Stimulated activated CD4-positive, alpha-beta T cell treated with anti-CD3 and anti-CD28 coated beads, TNF-alpha, amount 100 ng/mL, for 4 hours (primary cell): ENCODE results near the gene DMRT2.

Source experiments
- DNase-seq, 3 experiments: peaks; one replicate each; pipeline ENCODE4 v3.0.0-alpha.2; 2020; ENCODE audit warnings: low read depth in 3 of 3

The DMRT2 gene

DNA sequence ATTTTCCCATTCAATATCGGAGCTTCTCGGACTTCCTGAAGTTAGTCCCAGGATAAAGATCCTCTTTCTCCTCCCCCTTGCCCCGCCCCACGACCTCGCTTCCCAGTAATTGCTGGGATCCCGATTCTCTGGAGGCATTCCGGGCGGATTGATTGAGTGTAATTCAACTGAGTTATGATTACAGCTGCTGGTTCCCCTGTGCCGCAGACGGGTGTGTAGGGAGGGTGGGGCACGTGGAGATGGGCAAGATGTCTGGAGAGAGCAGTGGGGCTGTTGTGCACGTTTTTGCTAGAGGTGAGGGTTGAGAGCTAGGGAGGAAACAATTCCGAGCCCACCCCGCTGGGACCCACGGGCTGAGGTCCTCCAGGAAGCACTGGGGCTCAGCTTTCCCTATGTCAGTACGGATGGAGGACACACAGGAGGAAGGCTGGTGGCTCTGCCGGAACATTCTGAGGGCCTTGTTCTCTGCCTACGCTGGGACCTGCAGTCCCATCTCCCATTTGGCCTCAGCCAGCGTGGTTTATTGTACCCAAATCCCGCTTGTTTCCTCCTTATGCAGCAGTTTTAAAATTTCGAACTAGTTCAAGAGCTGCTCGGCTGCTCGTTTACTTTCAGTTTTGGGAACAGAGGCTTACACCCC, 2.4 kb upstream of the DMRT2 start:
- no peak for DNase-seq

DNA sequence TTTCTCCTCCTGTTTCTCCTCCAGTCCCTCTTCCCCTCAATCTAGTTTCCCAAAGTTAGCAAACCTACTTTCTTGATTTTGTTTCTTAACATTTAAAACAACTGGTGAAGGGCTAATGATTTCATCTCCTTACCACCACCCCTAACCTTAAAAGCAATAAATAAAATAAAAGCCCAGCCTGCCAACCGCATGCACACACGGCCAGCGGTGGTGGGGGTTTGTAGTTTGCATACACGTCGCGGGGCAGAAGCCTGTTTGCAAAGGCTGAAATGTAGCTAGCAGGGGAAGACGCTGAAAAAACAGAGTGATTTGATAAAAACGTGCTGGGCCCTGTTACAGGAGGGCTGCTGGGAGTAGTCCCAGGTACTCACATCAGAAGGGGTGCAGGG, 1.9 kb upstream of the DMRT2 start:
- no peak for DNase-seq

DNA sequence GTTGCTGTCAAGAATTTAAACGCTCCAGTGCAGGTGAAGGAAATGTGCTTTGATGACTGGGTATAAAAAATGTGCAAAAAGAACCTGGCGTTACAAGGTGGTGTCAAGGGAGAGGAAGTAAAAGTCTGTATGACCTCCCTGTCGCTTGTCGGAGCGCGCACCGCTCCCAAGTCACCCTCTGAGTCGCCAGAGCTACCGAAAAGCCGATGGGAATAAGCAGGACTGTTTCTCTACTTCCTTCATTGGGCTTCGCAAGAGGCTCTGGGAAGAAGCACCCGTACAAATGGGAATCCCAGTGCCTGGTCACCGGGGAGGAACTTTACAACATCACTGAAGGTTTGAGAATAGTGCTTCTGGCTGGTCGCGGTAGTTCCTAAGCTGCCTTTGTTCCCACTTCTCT, 1.3 kb upstream of the DMRT2 start:
- no peak for DNase-seq

DNA sequence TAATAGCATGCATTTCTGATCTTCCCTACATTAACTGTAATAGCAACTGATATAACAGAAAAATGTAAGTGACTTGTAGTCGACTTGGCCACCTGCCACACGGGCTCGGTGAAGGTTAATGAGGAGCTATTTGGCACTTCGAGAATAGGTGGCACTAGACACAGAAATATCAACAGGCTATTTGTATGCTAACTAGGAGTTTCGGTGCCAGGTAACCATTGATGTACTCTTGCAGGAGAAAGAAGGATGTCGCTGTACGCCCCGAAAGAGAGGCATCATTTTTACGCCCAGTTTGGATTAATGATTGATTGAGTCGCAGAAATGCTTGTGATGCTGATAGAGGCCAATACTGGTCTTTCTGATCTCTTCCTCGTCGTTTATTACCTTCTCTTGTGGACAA, 516 bp upstream of the DMRT2 start:
- DNase-seq, result no peak

DNA sequence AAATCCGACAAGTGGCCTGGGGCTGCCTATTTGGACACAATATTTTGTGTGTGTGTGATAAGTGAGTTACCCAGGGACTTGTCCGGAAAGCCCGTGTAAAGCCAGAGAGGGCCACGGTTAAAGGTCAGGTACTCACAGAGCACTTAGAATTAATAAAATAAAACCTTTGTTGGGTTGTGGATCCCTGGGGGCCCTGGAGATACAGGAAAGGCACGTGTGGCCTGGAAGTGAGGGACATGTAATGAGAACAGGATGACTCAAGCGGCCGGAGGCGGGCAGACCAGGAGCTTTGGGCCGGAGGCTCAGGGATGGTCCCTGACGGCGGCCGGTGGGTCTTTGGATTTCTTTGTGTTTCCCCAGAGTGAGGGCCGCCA, 1.0 kb downstream of the DMRT2 start:
- no peak for DNase-seq

DNA sequence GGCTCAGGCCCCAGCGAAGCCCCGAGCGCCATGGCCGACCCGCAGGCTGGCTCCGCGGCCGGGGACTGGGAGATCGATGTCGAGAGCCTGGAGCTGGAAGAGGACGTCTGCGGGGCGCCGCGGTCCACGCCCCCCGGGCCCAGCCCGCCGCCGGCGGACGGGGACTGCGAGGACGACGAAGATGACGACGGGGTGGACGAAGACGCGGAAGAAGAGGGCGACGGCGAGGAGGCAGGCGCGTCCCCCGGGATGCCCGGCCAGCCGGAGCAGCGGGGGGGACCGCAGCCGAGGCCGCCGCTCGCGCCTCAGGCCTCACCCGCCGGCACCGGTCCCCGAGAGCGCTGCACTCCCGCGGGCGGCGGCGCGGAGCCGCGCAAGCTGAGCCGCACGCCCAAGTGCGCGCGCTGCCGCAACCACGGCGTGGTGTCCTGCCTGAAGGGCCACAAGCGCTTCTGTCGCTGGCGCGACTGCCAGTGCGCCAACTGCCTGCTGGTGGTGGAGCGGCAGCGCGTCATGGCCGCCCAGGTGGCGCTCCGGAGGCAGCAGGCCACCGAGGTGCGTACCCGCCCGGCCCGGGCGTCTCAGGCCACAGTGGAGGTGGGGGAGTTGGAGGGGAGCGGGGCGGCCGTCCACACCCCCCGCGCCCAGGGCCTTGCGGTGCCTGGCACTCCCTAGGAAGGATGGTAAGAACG, 1.6 kb downstream of the DMRT2 start:
- no peak for DNase-seq

DNA sequence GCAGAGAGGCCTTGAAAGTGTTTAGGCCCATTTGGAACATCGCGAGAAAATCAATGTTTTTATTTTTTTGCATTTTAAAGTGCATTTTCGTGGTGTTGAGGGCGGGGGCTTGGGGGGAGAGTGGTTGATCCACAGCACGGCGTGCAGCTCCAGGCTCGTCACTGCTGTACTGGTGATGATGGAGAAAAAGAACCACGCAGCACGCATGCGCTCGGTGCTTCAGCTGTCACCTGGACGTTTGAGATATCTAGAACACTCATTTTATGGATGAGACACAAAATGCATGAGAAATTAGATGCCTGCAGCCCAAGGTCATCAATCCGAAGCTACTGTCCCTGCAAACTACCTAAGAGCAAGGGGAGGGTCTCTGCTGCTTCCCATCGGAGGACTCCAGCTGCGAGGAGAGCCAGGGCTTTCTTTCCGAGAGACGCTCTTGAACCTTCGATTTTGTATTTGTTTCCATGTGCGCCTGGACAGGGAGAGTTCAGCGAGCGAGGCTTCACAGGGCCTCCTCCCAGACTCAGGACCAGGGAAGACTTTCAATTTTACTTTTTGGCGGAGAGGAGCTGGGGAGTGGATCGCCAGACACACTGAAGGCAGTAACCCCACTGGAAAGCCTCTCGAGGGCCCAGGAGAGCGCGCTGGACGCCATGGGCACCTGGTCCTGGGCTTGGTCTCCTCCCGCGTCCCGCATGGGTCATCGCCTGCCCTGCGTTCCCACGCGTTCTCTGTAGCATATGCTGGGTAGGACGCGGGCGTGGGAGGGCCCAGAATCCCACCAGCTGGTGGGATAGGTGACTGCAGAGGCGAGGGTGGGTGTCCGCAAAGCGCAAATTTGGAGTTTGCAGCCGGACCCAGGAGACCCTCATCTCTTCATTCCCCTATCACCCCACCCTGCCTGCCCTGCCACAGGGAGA, 2.5 kb downstream of the DMRT2 start:
- no peak for DNase-seq

DNA sequence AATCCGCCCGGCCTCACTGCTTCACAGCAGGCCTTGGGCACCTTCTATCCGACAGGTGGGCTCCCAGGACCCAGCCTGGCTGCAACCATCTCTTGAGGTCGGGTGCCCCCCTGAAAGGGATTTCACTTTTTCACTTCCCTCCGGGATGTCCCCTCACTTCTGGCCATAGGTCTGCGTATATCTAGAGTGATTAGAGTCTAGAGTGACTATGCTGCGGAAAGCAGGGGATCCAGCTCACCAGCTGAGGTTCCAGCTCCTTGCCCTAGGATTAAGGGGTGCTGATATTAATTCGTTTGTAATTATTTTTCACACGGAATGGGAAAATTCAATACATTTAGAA, 3.1 kb downstream of the DMRT2 start:
- no peak for DNase-seq

DNA sequence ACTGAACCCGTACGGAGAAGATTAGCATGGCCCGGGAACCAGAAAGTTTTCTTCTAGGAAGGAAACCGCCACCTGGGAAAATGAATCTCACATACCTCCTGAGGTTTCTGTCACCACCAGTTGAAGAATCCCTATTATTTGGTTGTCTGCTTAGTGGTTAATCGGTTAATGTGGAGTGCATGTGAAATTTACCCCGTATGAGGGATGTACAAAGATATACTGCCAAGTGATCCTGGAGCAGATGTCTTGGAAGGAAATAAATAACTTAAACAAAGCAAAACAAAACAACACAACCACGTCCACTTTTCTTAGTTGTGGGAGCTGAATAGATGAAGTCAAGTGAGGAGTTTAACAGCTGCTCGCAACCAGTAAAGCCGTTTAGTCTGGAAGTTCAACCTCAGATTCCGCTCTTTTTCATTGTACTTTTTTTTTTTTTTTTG, 3.8 kb downstream of the DMRT2 start:
- DNase-seq, result no peak

DNA sequence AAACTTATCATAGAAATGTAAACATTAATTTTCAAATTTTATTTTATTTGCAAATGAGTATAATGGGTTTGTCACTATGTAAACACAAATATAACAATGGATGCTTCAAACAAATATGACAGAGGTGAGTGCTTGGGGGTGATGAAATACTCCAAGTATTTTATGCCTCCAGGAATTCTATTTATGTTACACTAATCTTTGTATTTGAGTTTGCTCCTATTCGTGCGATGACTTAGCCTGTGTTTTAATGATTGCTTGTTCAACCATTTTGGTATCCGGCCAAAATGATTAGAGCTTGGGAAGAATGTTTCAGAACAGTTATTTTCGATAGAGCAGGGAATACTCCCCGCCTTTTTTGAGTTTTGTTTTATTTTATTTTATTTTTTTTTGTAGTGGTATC, 5.0 kb downstream of the DMRT2 start:
- no peak for DNase-seq

DNA sequence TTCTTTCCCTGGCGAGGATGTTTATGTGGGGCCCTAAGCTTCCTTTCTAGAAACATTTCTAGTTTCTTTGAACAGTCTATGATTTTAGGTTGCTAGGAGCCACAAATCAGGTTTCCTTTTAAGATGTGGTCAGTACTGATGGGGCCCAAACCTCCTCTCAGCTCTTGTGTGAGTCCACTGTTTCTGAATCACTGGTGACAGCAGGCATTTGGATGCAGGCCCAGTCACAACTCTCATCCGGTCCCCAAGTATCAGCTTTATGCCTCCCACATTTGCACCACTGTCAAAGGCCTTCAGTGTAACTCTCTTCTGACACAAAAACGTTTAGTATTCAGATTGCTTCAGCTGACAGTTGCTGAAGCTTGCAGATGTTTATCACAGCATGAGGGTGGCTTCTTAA, 7.8 kb downstream of the DMRT2 start:
- DNase-seq, result no peak

DNA sequence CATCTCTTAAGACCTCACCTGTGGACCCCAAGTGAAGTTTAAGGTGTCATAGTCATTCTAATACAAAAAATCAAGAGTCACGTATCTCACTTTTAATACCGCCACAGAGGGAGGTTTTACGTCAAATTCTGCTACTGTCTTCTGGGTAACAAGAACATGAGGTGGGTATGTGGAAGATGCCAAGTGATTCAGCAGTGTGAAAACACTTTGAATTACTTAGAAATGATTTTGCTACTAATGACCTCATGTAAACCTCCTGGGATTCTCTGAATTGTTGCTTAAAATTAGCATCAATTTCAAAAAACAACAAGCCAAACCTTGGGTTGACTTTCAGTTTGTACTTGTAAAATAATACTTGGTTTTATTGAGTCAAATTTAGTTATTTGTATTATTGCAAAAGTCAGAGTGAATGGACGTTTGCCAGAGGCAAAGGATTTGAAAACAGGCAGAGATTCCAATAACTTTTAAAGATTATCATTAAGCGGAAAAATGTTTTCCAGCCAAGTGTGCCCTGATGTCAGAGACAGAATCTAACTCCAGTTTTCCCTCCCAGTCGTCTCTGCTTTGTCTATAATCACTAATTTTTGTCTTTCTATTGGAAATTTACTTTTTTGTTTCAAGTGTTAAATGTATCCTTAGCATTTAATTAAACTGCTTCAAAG, 8.8 kb downstream of the DMRT2 start:
- DNase-seq, result no peak

DNA sequence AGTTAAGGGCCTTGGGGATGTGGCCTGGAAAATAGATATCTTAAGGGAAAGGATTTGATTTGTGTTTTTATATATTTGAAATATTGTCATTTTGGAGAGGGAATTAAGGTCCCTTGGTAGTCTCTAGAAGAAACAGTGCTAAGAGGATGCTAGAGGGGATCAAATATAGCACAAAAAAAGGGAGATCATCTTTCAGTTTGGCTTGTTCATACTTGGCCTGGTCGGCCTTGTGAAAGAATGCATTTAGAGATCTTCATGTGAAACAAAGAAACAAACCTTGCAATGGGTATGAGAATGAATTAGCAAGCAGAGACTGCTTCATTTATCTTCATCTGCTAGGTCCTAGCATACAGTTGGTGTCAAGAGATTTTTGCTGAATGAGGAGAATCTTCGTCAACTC, 15.0 kb downstream of the DMRT2 start:
- DNase-seq, result no peak

DNA sequence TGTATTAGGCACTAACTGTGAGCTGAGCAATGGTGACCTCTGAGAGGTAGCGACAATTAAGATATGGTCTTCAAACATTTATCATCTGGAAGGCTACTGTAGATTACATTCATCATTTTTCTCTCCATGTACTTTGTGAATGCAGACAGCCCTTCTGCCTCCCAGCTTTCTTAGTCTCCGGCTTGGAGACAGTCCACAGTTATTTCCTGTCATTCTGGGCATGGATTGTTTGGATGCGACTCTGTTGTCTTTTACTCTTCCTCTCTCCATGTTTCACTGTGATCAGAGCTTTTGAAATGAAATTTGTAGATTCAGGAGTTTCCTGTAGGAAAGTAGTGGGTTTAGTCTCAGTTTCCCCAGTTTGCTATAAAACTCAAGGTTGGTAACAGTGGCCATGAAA, 20.5 kb downstream of the DMRT2 start:
- DNase-seq, result no peak

DNA sequence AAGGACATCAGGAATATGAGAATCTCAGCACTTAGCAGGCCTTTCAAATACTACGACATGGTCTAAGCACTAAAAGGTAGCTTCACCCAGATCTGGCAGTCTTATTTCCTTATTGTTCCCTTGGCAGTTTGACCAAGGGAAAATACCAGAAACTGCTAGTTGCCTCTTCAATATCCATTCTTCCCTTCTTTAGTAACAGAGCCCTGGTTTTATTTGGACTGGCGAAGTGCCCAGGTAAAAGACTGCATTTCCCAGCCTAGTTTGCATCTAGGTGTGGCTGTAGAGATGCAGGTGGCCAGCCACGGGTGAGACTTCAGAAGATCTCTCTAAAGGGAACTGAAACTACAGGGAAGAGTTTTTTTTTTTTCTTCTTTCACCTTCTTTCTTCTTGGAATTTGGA, 21.6 kb downstream of the DMRT2 start:
- no peak for DNase-seq

DNA sequence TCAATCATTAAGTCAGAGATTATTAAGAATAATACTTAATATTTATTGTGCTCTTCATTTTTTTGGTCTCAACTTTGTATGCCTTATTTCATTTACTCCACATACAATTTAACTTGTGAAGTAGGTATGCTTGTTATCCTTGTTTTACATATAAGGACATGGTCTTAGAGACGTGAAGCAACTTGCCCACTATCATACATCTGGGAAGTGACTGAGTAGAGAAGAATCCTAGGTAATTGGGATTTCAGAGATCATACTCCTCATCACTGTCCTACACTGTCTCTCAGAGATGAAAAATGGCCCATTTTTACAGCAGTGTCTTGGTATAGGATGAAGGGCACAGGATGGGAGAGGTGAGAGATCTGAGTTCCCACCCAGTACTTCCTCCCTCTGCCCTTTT, 23.3 kb downstream of the DMRT2 start:
- DNase-seq, result no peak

DNA sequence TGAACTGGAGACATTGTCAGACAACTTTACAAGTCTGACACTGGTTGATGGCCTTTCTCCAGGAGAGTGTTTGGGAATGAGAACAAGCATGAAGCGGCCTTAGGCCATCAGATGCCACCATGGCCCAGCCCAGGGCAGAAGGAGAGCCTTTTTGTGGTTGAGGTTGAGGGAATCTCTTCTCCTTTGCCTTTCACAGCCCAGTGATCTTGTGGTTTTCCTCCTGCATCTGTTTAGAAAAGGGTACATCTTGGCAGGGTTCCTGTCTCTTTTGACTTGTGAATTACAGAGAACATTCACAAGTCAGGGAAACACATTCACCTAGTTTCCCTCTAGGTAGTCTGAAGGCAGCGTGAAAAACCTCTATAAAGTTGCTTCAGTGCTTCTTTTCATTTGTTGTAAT, 27.5 kb downstream of the DMRT2 start:
- DNase-seq, result no peak

DNA sequence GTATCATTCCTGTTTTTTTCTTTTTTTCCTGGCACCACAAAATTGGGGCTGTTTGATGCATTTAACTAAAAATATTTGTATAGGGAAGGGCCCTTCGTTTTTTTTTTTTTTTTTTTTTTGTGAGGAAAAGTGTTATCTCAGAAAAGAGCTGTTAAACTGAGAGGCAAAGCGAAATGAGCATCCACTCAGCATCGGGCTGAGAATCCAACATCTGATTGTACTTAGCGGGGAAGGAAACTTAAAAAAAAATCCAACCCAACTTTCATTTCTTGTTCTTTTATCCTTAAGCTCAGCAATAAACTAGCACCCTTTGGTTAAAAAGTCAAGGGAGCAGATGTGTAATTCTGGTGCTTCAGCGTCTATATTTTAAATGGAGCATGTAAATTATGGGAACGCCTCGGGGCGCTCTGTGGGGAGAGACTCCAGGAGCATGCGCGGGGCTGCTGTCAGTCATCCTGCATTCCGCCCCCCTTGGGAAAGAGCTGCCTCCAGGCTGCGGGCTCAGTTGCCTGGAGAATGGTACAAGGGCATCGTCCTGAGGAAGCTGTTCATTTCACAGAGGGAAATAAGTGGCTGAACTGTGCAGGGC, 33.3 kb downstream of the DMRT2 start:
- no peak for DNase-seq

DNA sequence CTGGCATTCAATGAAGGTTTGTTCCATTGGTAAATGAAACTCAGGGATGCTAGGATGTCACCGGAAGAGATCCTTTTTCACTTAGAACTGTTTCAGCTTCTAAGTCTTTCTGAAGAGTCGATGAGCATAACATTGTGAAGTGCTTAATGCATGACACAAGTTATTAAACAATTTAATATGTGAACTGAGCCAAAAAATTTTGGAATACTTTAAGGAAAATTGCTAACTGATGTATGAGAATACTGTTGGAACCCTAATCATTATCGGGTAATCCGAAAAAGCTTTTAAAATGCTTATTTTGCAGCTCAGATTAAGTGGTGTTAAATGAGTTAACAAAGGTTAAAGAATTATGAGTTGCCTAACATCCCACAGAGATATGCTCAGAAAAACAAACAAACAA, 34.9 kb downstream of the DMRT2 start:
- DNase-seq, result no peak

DNA sequence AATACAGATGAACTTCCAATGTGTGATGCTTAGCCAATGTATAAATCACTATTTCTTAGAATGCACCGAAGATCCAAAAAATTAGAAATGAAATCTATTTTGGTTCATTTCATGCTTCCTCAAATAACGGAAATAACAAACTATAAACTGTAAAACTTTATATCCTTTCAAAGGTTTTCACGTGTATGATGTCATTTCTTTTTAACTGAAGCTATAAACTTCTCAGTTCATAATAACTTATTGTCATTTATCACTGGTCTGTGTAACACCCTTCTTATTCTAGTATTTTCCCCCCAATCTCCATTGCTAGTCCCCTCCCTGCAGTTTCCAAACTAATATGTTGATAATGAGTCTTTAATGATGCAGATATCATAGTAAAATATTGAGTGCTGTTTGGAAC, 36.4 kb downstream of the DMRT2 start:
- DNase-seq, result no peak

DNA sequence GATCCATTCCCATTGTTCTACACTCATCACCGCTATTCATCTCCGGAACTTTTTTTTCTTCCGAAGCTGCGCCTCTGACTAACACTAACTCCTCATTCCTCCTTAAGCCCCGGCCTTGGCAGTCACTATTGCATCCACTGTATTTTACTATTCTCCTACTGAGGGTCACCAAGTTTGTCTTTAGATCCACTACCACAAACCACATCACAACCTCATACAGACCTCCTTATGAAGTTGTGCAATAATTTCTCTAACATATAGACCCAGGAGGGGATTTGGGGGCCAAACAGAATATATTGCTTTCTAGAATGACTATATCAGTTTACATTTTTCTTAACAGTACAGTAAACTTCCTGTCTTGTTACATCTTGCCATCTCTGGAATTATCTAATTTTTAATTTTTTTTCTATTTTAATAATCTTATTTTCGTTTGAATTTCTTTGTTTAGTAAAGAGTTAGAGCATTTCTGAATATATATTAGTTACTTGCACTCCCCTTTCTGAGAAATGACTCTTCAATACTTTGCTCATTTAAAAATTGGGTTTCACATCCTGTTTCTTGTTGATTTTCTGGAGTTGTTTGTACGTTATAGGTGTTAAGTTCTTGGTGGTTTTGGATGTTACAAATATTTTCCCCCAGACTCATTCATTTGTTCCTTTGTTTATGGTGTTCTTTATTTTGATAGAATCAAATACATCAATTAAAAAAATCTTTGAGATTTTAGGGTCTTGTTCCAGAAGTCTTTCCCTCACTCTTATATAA, 37.1 kb downstream of the DMRT2 start:
- no peak for DNase-seq
